OCI-LY7 (cell line): ENCODE data around the gene IPO9.
A peak's percentile ranks its signal among the peaks of the same experiment; 100 is the strongest.

ENCODE experiments used
- CTCF ChIP-seq: fragments of 200-600 bp; sonication (generic); conservative IDR thresholded peaks from 2 replicates; pipeline ENCODE4 v1.5.1; 2014; ENCODE audit warnings: mild to moderate bottlenecking, antibody characterized with exemption, low read length, moderate library complexity, mixed read lengths
- EZH2phosphoT487 ChIP-seq: fragments of 200-600 bp; sonication (generic); IDR thresholded peaks from 2 replicates; pipeline ENCODE4 v1.6.1; 2018; ENCODE audit warnings: low read depth, borderline replicate concordance, mild to moderate bottlenecking, mixed run types, antibody characterized with exemption, low read length, moderate library complexity, mixed read lengths

DNA sequence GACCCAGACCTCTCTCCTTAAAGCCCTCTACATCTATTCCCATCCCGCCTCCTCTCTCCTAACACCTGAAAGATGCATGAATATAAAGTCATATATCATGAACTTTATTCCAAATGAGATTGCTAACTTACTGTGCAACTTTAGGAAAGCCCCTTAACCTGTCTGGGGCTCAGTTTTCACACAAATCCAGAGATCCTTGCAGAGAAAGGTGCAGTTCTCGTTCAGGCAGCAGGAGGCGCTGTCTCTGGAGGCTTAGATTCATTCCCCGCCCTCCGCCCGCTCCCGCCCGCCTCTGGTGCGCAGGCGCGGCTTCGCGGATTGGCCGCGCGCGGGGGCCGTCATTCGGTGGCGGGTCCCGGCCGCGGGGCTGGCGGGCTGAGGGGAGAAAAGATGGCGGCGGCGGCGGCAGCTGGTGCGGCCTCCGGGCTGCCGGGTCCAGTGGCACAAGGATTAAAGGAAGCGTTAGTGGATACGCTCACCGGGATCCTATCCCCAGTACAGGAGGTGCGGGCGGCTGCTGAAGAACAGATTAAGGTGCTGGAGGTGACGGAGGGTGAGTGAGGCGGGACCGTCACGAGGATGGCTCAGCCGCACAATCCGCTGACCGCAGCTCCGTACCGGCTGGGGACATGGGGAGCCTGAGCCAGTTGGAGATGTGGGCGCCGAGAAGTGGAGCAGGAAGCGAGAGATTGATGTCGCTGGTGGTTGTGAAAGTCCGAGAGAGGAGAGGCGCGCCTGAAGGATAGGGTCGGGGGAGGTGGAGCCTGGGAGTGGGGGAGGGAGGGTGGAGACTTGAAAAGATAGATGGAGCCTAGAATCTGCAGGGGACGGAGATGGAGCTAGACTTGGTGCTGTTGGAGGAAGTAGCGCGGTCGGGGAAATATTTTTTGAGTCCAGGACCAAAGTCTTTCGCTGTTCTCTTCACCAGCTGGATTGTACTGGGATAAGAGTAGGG, at the start of gene IPO9:
- peak; percentile 93 for TF ChIP-seq CTCF
- TF ChIP-seq EZH2phosphoT487, result no peak
